Hepatocyte (in vitro differentiated cells): ENCODE measurements around the gene TBC1D9. TPM values are rescaled to one million over a fixed set of nuclear protein-coding genes. Genes with fewer than 3 reads are reported as not detected.

Experiments used
- DNase-seq: peaks from one replicate; pipeline ENCODE4 v3.0.0-alpha.2; 2016; ENCODE audit warnings: low spot score
- H2AFZ ChIP-seq: fragments of 200-600 bp; sonication (generic); 2 replicates; pipeline ENCODE4 v1.6.0; 2016; ENCODE audit warnings: antibody characterized with exemption, mild to moderate bottlenecking
- H3K27ac ChIP-seq: fragments of 200-600 bp; sonication (generic); 2 replicates; pipeline ENCODE4 v1.5.1; 2016; ENCODE audit warnings: mild to moderate bottlenecking
- H3K27me3 ChIP-seq: fragments of 200-600 bp; sonication (generic); 2 replicates; pipeline ENCODE4 v1.6.1; 2016
- H3K36me3 ChIP-seq: fragments of 200-600 bp; sonication (generic); replicated peaks from 2 replicates; pipeline ENCODE4 v1.5.1; 2016; ENCODE audit warnings: low read depth; ENCODE audit not compliant: insufficient read depth
- H3K4me1 ChIP-seq: fragments of 200-600 bp; sonication (generic); 2 replicates; pipeline ENCODE4 v1.5.1; 2016; ENCODE audit warnings: mild to moderate bottlenecking, moderate library complexity; ENCODE audit not compliant: insufficient read depth
- H3K4me2 ChIP-seq: fragments of 200-600 bp; sonication (generic); 2 replicates; pipeline ENCODE4 v1.6.0; 2016
- H3K4me3 ChIP-seq: fragments of 200-600 bp; sonication (generic); 2 replicates; pipeline ENCODE4 v1.5.1; 2016; ENCODE audit warnings: mild to moderate bottlenecking
- H3K79me2 ChIP-seq: fragments of 200-600 bp; sonication (generic); 2 replicates; pipeline ENCODE4 v1.6.0; 2017; ENCODE audit warnings: mild to moderate bottlenecking
- H3K9me2 ChIP-seq: fragments of 200-600 bp; sonication (generic); replicated peaks from 2 replicates; pipeline ENCODE4 v1.6.0; 2017; ENCODE audit warnings: mild to moderate bottlenecking; ENCODE audit not compliant: insufficient read depth
- H3K9me3 ChIP-seq: fragments of 200-600 bp; sonication (generic); 2 replicates; pipeline ENCODE4 v1.5.1; 2016; ENCODE audit warnings: low read depth, mild to moderate bottlenecking
- H4K20me1 ChIP-seq: fragments of 200-600 bp; sonication (generic); 2 replicates; pipeline ENCODE4 v1.6.0; 2016; ENCODE audit warnings: mild to moderate bottlenecking; ENCODE audit not compliant: insufficient read depth, poor library complexity, severe bottlenecking
- CTCF ChIP-seq: fragments of 200-600 bp; sonication (generic); IDR thresholded peaks from 2 replicates; pipeline ENCODE4 v1.5.1; 2016; ENCODE audit warnings: antibody characterized with exemption, mild to moderate bottlenecking; ENCODE audit not compliant: poor library complexity
- EZH2 ChIP-seq: fragments of 200-600 bp; sonication (generic); IDR thresholded peaks from 2 replicates; pipeline ENCODE4 v1.6.1; 2016; ENCODE audit warnings: antibody characterized with exemption, mild to moderate bottlenecking, borderline replicate concordance
- EZH2phosphoT487 ChIP-seq: fragments of 200-600 bp; sonication (generic); IDR thresholded peaks from one replicate; pipeline ENCODE4 v1.6.1; 2018; ENCODE audit warnings: antibody characterized with exemption, mild to moderate bottlenecking, low read depth, moderate library complexity; ENCODE audit not compliant: unreplicated experiment, severe bottlenecking
- WGBS: methylation state at CpG from one replicate; pipeline ENCODE4 v1.1.6; 2016; ENCODE audit warnings: low lambda C conversion rate; ENCODE audit errors: missing lambda C conversion rate; 5-methylcytosine and 5-hydroxymethylcytosine counted together
- polyA plus RNA-seq: library from polyadenylated mRNA; unstranded; fragments of >200 nt; fragmentation: Nextera tagmentation; extraction: Ambion mirVana; gene quantifications from 2 replicates; pipeline ENCODE4 v1.2.1, GENCODE V29; 2016
- total RNA-seq: library from RNA; depleted of rRNA; stranded (reverse); fragments of >200 nt; gene quantifications from 2 replicates; pipeline ENCODE4 v1.2.3, GENCODE V29; 2014

The TBC1D9 gene
- total and polyA plus RNA-seq, 2 experiments from 2014 or later, result 10.5 to 35.6 TPM

DNA sequence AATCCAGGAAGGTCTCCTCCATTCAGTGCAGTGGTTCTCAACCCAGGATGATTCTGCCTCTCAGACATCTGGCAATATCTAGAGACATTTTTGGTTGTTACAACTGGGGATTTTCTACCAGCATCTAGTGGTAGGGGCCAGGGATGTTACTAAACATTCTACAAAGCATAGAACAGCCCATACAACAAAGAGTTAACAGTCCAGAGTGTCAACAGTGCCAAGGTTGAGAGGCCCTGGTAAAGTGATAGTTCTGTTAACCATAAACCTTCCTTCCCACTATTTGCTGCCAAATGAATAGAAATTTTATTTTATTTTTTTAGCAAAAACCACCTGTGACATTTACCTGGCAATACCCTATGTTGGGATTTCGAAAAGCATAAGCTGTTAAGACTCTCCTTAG, 94.6 kb downstream of the TBC1D9 start:
- no peak overlapping the region for H2AFZ ChIP-seq
- no peaks in the 10 kb centered on the region for H4K20me1 ChIP-seq
- no peaks in the 10 kb centered on the region for H3K9me3 ChIP-seq
- no peaks in the 10 kb centered on the region for H3K27me3 ChIP-seq
- 100% methylated on average over 1 of the region's 1 CpG for WGBS
- H3K79me2 ChIP-seq, result no peaks in the 10 kb centered on the region
- no peaks in the 10 kb centered on the region for H3K36me3 ChIP-seq
- DNase-seq, result no peak
- no peak overlapping the region for H3K4me3 ChIP-seq
- TF ChIP-seq EZH2phosphoT487 (no peak), EZH2 (no peak), CTCF (no peak)
- H3K27ac ChIP-seq, result no peak overlapping the region
- H3K4me1 ChIP-seq, result peaks cover 18% of the 10 kb centered on the region
- no peaks in the 10 kb centered on the region for H3K9me2 ChIP-seq
- H3K4me2 ChIP-seq, result no peak overlapping the region

GRCh38 chr4:140659943-140660700, 96.1 kb downstream of the TBC1D9 start:
- Histone ChIP-seq H3K9me3 (no peaks in the 10 kb centered on the region), H3K9me2 (no peaks in the 10 kb centered on the region), H3K4me3 (no peak overlapping the region), H4K20me1 (no peaks in the 10 kb centered on the region), H3K4me1 (peaks cover 18% of the 10 kb centered on the region), H3K79me2 (no peaks in the 10 kb centered on the region), H3K4me2 (no peak overlapping the region), H2AFZ (no peak overlapping the region), H3K36me3 (no peaks in the 10 kb centered on the region), H3K27ac (peak overlapping the region; percentile 68), H3K27me3 (no peaks in the 10 kb centered on the region)
- DNase-seq, result no peak
- 56% methylated on average over 6 of the region's 6 CpGs for WGBS
- TF ChIP-seq EZH2phosphoT487, result no peak
- TF ChIP-seq EZH2, result no peak
- TF ChIP-seq CTCF, result no peak

DNA sequence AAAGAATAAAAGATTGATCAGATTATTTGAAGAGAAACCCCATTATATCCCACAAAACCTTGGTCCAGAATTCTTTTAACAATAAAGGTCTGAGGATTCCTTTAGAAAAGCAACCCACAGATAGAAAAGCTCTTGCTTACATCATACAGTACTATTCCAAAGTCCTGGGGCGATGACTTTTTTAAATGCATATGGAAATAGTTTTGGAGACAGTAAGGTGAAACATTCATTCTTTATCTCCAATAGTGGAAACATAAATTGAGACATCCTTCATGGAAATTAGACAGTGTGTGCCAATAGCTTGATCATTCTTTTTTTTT, 101.7 kb downstream of the TBC1D9 start:
- no peaks in the 10 kb centered on the region for H3K36me3 ChIP-seq
- H2AFZ ChIP-seq, result no peak overlapping the region
- H3K79me2 ChIP-seq, result no peaks in the 10 kb centered on the region
- WGBS, result 68% methylated on average over 1 of the region's 1 CpG
- H3K4me1 ChIP-seq, result peaks cover 21% of the 10 kb centered on the region
- no peaks in the 10 kb centered on the region for H3K27me3 ChIP-seq
- TF ChIP-seq EZH2 (no peak), CTCF (no peak), EZH2phosphoT487 (no peak)
- H3K9me2 ChIP-seq, result no peaks in the 10 kb centered on the region
- H3K27ac ChIP-seq, result peak overlapping the region; percentile 96
- peak overlapping the region; percentile 72 for H3K4me2 ChIP-seq
- no peak overlapping the region for H3K4me3 ChIP-seq
- no peaks in the 10 kb centered on the region for H4K20me1 ChIP-seq
- no peak for DNase-seq
- H3K9me3 ChIP-seq, result no peaks in the 10 kb centered on the region
